GM21723 (cell line): ENCODE data around the gene HS2ST1.
"Not testable (repeated sequence)": the region's sequence is repeated elsewhere in the genome, so short reads cannot be mapped to it uniquely, and the experiment has no call there.

Experiments
- ATAC-seq: cut with Tn5 transposase; IDR thresholded peaks from one replicate; pipeline ENCODE4 v1.9.1; 2021; ENCODE audit warnings: mild to moderate bottlenecking, moderate library complexity; ENCODE audit not compliant: unreplicated experiment

The HS2ST1 gene

GRCh38 chr1:86914601-86914997 lies at the start of gene HS2ST1:
Gene HS2ST1, plus strand, starts transcription at chr1:86914635.
- no peak for ATAC-seq

- ATAC-seq, result peak; percentile 52
Measured at GRCh38 chr1:86865973-86866637, 48.3 kb upstream of the HS2ST1 start.

- peak; percentile 39 for ATAC-seq
Measured at GRCh38 chr1:86866665-86867064, 47.8 kb upstream of the HS2ST1 start.

- ATAC-seq, result not testable (repeated sequence)
Measured at GRCh38 chr1:86867278-86867677, 47.2 kb upstream of the HS2ST1 start.

- no peak for ATAC-seq
Measured at GRCh38 chr1:86868477-86868876, 46.0 kb upstream of the HS2ST1 start.

- no peak for ATAC-seq
Measured at GRCh38 chr1:86871001-86871400, 43.4 kb upstream of the HS2ST1 start.

GRCh38 chr1:86872086-86872485 lies 42.3 kb upstream of the HS2ST1 start:
- no peak for ATAC-seq

- no peak for ATAC-seq
Measured at GRCh38 chr1:86875722-86876121, 38.7 kb upstream of the HS2ST1 start.

- no peak for ATAC-seq
Measured at GRCh38 chr1:86887479-86888162, 26.8 kb upstream of the HS2ST1 start.

- ATAC-seq, result no peak
Measured at GRCh38 chr1:86888327-86888726, 26.1 kb upstream of the HS2ST1 start.

GRCh38 chr1:86899401-86899800 lies 15.0 kb upstream of the HS2ST1 start:
- ATAC-seq, result not testable (repeated sequence)

- no peak for ATAC-seq
Measured at GRCh38 chr1:86905875-86906274, 8.6 kb upstream of the HS2ST1 start.

GRCh38 chr1:86906419-86906818 lies 8.0 kb upstream of the HS2ST1 start:
- ATAC-seq, result no peak

GRCh38 chr1:86912281-86912900 lies 2.0 kb upstream of the HS2ST1 start:
- no peak for ATAC-seq

- ATAC-seq, result peak; percentile 20
Measured at GRCh38 chr1:86913399-86913895, 988 bp upstream of the HS2ST1 start.

GRCh38 chr1:86913896-86914600 lies 387 bp upstream of the HS2ST1 start, which contains the start of gene SELENOF:
Gene SELENOF, minus strand, starts transcription at chr1:86914126. Its CDS starts 15 bp downstream, at chr1:86914111.
- ATAC-seq, result peak; percentile 81

GRCh38 chr1:86914998-86915736 lies 732 bp downstream of the HS2ST1 start:
- ATAC-seq, result peak; percentile 28

GRCh38 chr1:86915737-86916235 lies 1.4 kb downstream of the HS2ST1 start:
- no peak for ATAC-seq

GRCh38 chr1:86916752-86917151 lies 2.3 kb downstream of the HS2ST1 start:
- no peak for ATAC-seq

GRCh38 chr1:86922445-86922844 lies 8.0 kb downstream of the HS2ST1 start:
- ATAC-seq, result no peak
